NCI-H2081 (cell line): ENCODE results near the gene CDADC1.

Experiments used
- DNase-seq, 2 experiments: peaks; one replicate each; lab custom pipeline; 2025; lab: John Stamatoyannopoulos, UW

The CDADC1 gene

GRCh38 chr13:49247643-49248621 is at the start of gene CDADC1:
Gene CDADC1 (plus strand): TSS chr13:49247925. CDS start chr13:49248038, 113 bp downstream.
- peak; percentile 82 to 91 for DNase-seq

GRCh38 chr13:49206641-49207040 is 41.1 kb upstream of the CDADC1 start:
- DNase-seq = no peak

DNA sequence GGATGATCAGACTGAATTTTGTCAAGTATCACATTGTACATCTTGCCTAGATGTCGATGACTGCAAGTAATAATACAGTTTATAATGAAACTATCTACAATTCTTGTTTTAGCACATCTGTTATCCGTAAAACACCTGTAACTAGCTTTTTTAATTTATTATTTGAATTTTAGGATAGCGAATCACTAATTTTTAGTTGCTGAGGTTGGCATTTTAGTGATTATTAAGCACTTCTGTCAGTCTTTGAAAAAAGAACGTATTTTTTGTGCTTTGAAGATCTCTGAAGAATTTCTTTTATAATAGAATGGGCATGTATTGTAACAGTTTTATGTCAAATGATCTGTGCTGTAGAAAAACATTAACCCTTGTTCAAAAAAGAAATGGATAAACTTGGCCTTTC is 39.1 kb upstream of the CDADC1 start:
- DNase-seq = no peak

- DNase-seq = no peak
These were observed 37.6 kb upstream of the CDADC1 start for GRCh38 chr13:49210114-49210513.

DNA sequence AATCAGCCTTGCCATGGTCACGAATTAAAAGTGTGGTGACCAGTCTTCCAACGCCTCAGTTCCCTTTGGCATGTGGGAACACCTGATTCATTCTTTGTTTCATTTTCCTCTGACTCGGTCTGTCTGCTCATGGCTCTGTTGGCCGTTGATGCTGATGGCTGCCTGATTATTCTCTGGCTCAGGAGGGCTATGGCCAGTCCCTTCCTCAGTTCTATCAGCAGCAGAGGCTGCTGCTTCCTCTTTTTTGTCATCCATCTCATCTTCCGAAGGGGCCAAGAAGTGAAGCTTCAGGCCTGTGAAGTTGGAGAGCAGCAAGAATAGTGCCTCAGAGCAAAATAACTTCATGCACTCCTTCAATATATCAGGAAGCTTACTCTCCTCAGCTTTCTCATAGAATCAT is 37.1 kb upstream of the CDADC1 start:
- DNase-seq = no peak

DNA sequence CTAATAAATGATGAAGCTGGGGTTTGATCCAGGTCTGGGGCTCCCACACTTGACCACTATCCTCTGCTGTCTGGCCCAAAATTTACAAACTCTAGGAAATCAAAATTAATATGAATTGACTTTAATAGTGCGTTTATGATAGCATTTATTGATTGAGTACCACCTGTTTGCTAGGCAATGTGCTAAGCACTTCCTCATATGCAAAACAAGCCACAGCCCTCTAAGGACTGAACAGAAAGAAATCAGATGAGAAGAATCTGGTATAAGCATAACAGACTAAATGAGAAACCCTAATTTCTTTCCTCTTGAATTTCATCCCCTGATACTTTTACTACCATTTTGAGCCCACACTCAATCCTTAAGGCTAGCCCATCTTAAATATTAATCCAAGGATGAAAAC is 34.2 kb upstream of the CDADC1 start:
- DNase-seq = no peak

DNA sequence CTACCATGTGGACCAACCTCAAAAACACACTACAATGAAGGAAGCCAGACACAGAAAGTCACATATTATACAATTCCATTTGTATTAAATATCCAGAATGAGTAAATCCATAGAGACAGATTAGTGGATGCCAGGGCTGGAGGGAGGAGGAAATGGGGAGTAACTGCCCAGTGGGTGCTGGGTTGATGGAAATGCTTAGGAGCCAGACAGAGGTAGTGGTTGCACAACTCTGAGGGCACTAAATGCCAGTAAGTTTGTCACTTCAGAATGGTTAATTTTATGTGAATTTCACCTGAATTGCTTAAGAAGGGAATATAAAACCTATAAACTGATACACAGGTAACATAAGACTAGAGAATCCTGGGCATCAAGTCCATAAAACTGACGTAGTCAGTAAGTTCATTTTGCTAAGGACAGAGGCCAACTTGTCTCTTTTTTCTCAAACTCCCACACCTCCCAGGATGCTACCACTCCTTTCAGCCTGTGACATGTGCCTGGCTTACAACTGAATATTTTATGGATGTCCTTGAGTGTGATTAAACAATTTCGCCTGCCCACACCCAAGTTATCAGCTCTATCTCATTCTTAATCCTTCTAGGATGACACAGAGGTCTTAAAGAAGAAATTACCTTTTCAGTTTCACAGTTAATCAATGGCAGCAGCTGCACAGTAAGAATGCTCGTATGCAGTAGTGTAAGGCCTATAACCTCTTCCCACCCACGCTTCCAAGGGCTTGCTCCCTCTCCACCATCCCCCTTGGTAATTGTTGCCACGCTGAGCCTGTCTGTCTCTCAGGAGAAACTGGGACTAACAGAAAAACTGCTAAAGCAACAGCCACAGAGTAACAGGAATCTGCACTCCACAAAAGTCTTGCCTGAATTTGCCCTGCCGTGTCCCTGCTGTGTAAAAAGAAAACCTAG is 33.5 kb upstream of the CDADC1 start:
- DNase-seq = no peak

DNA sequence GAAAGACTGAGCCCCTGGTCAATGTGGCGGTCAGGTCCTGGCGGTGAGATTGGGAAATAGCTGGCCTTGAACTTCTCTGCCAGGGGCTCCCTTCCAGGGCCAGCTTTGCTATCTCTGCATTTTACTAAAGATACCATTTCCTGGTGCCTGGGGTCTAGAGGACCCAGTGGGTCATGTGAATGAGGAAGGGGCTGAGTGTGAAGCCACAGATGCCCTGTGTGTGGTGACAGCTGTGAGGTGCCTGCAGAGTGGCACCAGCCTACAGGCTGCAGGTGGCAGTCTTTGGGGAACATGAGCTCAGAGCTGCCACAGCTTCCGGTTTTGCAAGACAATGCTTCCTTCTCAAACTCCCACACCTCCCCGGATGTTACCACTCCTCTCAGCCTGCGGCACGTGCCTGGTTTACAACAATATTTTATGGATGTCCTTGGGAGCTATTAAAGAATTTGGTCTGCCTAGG is 32.8 kb upstream of the CDADC1 start:
- no peak for DNase-seq

GRCh38 chr13:49216334-49216733 is 31.4 kb upstream of the CDADC1 start:
- no peak for DNase-seq

DNA sequence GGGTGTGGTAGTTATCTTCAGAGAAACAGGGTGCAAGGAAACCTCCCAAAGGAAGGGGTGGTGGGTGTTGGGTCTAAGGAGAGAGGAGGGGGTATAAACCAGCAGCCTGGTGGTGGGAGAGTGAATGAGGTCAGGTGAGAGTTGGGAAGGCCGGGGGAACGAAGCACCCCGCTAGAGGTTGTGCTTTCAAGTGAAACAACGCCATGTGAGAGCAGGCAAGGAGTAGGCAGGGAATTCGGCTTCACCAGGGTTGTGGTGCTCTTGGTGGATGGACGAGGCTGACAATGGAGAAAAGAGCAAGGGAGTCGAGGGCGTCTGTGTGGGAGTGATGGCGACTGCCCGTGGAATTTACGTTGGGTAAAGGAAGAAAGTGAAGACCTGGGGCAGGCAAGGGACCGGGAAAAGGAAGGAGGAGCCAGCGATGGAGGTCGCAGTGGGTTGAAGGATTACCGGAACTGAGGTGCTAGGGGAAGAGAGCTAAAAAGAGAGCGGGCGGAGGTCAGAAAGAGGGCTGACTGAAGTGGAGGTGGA is 29.7 kb upstream of the CDADC1 start:
- no peak for DNase-seq

- DNase-seq = no peak
These were observed 29.2 kb upstream of the CDADC1 start for GRCh38 chr13:49218493-49219051.

GRCh38 chr13:49219647-49220035 is 28.1 kb upstream of the CDADC1 start:
- DNase-seq = no peak

DNA sequence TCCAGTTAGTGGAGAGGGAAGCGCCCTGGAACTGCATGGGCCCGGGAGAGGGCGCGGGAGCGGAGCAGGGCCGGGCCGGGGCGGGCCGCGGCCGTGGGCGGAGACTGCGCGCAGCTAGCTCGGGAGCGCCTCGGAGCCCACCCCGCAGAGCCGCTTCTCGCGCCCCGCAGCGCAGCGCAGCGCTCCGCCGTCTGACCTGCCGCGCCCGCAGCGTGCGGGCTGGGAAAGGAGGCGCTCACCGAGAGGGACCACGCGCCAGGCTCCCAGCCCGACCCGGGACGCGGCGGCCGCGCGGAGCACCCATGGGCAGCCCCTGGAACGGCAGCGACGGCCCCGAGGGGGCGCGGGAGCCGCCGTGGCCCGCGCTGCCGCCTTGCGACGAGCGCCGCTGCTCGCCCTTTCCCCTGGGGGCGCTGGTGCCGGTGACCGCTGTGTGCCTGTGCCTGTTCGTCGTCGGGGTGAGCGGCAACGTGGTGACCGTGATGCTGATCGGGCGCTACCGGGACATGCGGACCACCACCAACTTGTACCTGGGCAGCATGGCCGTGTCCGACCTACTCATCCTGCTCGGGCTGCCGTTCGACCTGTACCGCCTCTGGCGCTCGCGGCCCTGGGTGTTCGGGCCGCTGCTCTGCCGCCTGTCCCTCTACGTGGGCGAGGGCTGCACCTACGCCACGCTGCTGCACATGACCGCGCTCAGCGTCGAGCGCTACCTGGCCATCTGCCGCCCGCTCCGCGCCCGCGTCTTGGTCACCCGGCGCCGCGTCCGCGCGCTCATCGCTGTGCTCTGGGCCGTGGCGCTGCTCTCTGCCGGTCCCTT is 27.5 kb upstream of the CDADC1 start, which contains the start of gene MLNR:
TSS of gene MLNR (plus strand) at position 303 of the 820 bp plus-strand sequence. CDS start at position 303, 0 bp downstream.
- peak in 1 of 2 experiments; percentile 1 for DNase-seq

- DNase-seq = no peak
These were observed 26.7 kb upstream of the CDADC1 start for GRCh38 chr13:49220856-49221589.

DNA sequence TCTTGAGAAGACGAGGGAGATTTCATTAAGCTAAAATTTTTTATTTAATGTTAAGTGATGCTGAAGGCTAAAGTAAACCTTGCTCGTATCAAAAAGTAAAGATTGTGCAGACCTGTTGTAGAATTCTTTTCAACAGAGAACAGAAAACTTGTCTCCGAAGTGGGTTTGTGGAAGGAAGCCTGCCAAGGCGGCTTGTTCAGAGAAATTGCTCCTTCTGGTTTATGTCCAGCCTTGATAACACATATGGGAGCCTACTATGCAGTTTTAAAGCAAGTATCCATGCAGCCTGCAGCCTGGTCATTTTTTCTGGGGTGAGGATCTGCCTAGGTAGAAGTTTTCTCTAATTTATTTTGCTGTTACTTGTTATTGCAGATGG is 26.1 kb upstream of the CDADC1 start:
- no peak for DNase-seq

DNA sequence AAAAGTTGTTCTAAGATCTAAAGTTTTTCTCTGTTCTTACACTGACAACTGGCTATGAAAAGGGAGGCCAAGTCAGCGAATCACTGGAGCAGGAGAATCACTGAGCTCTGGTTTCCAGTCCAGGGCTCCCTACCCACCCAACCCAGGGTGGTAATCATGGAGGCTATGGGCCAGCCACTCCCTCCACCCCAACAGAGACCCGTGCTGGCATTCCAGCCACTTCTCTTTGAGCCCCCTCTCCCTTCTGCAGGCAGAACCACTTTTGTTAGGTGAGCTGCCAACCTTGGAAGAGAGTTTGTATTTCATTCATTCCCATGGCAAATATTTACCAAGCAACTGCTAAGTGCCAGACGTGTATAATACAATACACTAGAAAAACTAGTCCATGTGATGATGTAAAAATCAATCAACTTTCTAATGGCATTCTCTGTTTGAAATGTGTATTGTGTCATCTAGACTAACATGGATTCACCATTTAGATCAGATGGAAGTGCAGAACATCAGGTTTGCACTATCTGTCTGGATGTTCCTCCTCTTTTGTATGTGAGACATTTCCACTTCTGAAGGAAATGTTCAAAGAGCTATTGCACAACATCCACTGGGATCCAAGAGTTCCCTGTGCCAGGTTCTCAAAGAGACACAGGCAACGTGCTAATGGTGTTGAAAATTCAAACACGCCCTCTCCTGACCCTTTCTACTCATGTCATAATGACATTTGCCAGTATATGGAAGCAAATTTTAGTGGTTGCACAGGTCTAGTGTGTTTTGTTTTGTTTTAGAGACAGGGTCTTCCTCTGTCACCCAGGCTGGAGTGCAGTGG is 22.3 kb upstream of the CDADC1 start:
- DNase-seq = no peak

GRCh38 chr13:49226613-49227012 is 21.1 kb upstream of the CDADC1 start:
- DNase-seq = no peak

DNA sequence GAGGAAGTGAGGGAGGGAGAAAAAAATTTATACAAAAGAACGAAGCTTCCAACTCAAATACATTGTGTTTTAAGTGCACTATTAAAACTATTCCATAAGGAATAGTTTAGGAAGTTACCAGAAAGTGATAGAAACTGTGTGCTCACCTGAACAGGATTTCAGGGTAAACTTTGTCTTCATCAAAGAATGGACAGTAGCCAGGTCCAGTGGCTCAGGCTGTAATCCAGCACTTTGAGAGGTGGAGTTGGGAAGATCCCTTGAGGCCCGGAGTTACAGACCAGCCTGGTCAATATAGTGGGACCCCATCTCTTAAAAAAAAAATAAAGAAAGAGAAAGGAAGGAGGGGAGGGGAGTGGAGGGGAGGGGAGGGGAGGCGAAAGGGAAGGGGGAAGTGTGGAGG is 13.0 kb upstream of the CDADC1 start:
- no peak for DNase-seq

- DNase-seq = no peak
These were observed 11.8 kb upstream of the CDADC1 start for GRCh38 chr13:49235856-49236431.
